ENCODE measurements around the gene TMEM42. TPM values are rescaled to one million over a fixed set of nuclear protein-coding genes. Genes with fewer than 3 reads are reported as not detected.

The TMEM42 gene
- total RNA-seq, 4 donors from 2014 or later: 15.9 to 27.2 (median 20.8) TPM

GRCh38 chr3:44894485-44894884 is 32.8 kb downstream of the TMEM42 start:
- H3K4me3 ChIP-seq: no peak overlapping the region
- TF ChIP-seq POLR2AphosphoS5 (IDR thresholded peaks at IDR 0.05): no peak
- TF ChIP-seq CTCF (IDR thresholded peaks at IDR 0.05): no peak
- DNase-seq (ENCODE audit: low spot score in 2 of 2): no peak
- no peak overlapping the region for H3K27ac ChIP-seq
- peaks cover 6% of the 10 kb centered on the region for H3K27me3 ChIP-seq
- H3K4me1 ChIP-seq: peaks cover 5% of the 10 kb centered on the region
- no peaks in the 10 kb centered on the region for H3K36me3 ChIP-seq
- WGBS: 68% methylated on average over 5 of the region's 5 CpGs
- H3K9me3 ChIP-seq: no peaks in the 10 kb centered on the region

GRCh38 chr3:44896440-44896839 is 34.7 kb downstream of the TMEM42 start:
- H3K4me1 ChIP-seq: peaks cover 5% of the 10 kb centered on the region
- no peak overlapping the region for H3K4me3 ChIP-seq
- H3K27ac ChIP-seq: no peak overlapping the region
- H3K9me3 ChIP-seq: no peaks in the 10 kb centered on the region
- no peaks in the 10 kb centered on the region for H3K36me3 ChIP-seq
- TF ChIP-seq EP300 (IDR thresholded peaks at IDR 0.05): no peak
- TF ChIP-seq CTCF (IDR thresholded peaks at IDR 0.05): no peak
- no peak for TF ChIP-seq POLR2AphosphoS5 (IDR thresholded peaks at IDR 0.05)
- TF ChIP-seq POLR2A (IDR thresholded peaks at IDR 0.05): no peak
- H3K27me3 ChIP-seq: peaks cover 17% of the 10 kb centered on the region
- WGBS: 80% methylated on average over 2 of the region's 2 CpGs
- no peak for DNase-seq (ENCODE audit: low spot score in 2 of 2)

GRCh38 chr3:44899683-44900367 is 38.1 kb downstream of the TMEM42 start:
- Histone ChIP-seq H3K27ac (no peak overlapping the region), H3K36me3 (no peaks in the 10 kb centered on the region), H3K4me3 (no peak overlapping the region), H3K9me3 (no peaks in the 10 kb centered on the region), H3K27me3 (peaks cover 24% of the 10 kb centered on the region), H3K4me1 (peaks cover 5% of the 10 kb centered on the region)
- DNase-seq (ENCODE audit: low spot score in 2 of 2): no peak
- TF ChIP-seq EP300 (IDR thresholded peaks at IDR 0.05) (no peak), POLR2AphosphoS5 (IDR thresholded peaks at IDR 0.05) (no peak), CTCF (IDR thresholded peaks at IDR 0.05) (no peak), POLR2A (IDR thresholded peaks at IDR 0.05) (no peak)
- 70% methylated on average over 12 of the region's 13 CpGs for WGBS

- DNase-seq (ENCODE audit: low spot score in 2 of 2): no peak
- no peak overlapping the region for H3K4me3 ChIP-seq
- H3K36me3 ChIP-seq: no peaks in the 10 kb centered on the region
- 60% methylated on average over 4 of the region's 4 CpGs for WGBS
- H3K9me3 ChIP-seq: no peaks in the 10 kb centered on the region
- H3K27me3 ChIP-seq: peaks cover 24% of the 10 kb centered on the region
- peaks cover 5% of the 10 kb centered on the region for H3K4me1 ChIP-seq
- no peak overlapping the region for H3K27ac ChIP-seq
- TF ChIP-seq POLR2AphosphoS5 (IDR thresholded peaks at IDR 0.05): no peak
- no peak for TF ChIP-seq POLR2A (IDR thresholded peaks at IDR 0.05)
- TF ChIP-seq EP300 (IDR thresholded peaks at IDR 0.05): no peak
- TF ChIP-seq CTCF (IDR thresholded peaks at IDR 0.05): no peak
These were observed 40.9 kb downstream of the TMEM42 start for GRCh38 chr3:44902628-44903027.

GRCh38 chr3:44903314-44903713 is 41.6 kb downstream of the TMEM42 start:
- DNase-seq (ENCODE audit: low spot score in 2 of 2): no peak
- Histone ChIP-seq H3K4me3 (no peak overlapping the region), H3K27me3 (peaks cover 24% of the 10 kb centered on the region), H3K27ac (no peak overlapping the region), H3K36me3 (no peaks in the 10 kb centered on the region), H3K9me3 (no peaks in the 10 kb centered on the region), H3K4me1 (peaks cover 5% of the 10 kb centered on the region)
- WGBS: 46% methylated on average over 2 of the region's 2 CpGs
- TF ChIP-seq POLR2A (IDR thresholded peaks at IDR 0.05) (no peak), EP300 (IDR thresholded peaks at IDR 0.05) (no peak), CTCF (IDR thresholded peaks at IDR 0.05) (no peak), POLR2AphosphoS5 (IDR thresholded peaks at IDR 0.05) (no peak)
